NCI-H460 (cell line): ENCODE results near the gene APBB1IP. TPM values are rescaled to one million over a fixed set of nuclear protein-coding genes. Genes with fewer than 3 reads are reported as not detected.
"Not testable (repeated sequence)": the region's sequence is repeated elsewhere in the genome, so short reads cannot be mapped to it uniquely, and the experiment has no call there.

ENCODE experiments used
- DNase-seq: peaks from one replicate; pipeline ENCODE4 v3.0.0-alpha.2; 2016; ENCODE audit warnings: low read depth; ENCODE audit errors: extremely low read depth
- total RNA-seq: library from RNA; depleted of rRNA; stranded (reverse); fragments of >200 nt; shearing (Covaris generic); gene quantifications from 2 replicates; pipeline ENCODE4 v1.2.3, GENCODE V29; 2014

Gene APBB1IP
- total RNA-seq, 1 experiment from 2014 or later: not detected

- no peak for DNase-seq
These were observed 3.5 kb downstream of the APBB1IP start for GRCh38 chr10:26441491-26442214.

- no peak for DNase-seq
These were observed 7.4 kb downstream of the APBB1IP start for GRCh38 chr10:26445411-26446031.

GRCh38 chr10:26446258-26446657 lies 8.1 kb downstream of the APBB1IP start:
- DNase-seq: no peak

DNA sequence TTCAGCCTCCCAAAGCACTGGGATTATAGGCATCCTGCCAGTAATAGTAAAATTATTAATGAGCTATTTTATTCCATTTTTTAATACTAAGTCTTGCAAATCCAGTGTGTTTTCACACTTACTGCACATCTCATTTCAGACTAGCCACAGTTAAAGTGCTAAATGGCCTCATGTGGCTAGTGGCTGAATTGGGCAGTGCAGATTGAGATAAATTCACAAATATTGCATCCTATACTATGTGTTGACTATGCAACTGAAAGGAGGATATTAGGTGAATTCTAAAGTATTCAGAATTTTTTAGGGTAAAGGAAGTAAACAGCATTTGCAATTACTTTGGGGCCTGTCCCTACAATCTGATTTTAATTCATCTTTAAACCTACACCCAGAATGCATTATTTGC lies 10.2 kb downstream of the APBB1IP start:
- no peak for DNase-seq

GRCh38 chr10:26448706-26449435 lies 10.7 kb downstream of the APBB1IP start:
- DNase-seq: no peak

DNA sequence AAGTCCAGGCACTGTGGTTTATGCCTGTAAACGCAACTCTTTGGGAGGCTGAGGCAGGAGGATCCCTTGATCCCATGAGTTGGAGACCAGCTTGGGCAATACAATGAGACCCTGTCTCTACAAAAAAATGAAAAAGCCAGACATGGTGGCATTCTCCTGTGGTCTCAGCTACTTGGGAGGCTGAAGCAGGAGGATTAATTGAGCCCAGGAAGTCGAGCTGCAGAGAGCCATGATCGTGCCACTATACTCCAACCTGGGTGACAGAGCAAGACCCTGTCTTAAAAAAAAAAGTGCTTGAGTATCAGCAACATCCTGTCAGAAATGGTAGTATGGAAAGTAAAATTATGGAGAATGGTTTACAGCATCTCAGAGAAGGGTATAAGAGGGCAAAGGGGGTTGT lies 11.6 kb downstream of the APBB1IP start:
- DNase-seq: no peak

DNA sequence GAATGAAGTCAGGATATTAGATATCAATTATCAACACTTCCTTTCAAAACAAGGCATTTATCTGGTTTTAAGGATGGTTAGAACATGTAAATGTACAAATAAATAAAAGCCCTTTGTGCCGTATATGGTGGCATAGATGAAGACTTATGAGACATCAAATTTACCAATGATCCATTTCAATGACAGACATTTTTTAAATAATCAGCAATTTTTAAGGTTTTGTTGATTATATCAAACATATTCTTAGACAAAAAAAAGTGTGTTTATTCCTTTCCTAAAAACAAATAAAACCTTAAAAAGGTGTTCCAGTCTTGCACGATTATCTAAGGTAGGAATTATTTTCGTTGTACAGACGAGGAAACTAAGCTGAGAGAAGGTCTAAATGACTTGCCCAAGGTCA lies 13.8 kb downstream of the APBB1IP start:
- DNase-seq: no peak

DNA sequence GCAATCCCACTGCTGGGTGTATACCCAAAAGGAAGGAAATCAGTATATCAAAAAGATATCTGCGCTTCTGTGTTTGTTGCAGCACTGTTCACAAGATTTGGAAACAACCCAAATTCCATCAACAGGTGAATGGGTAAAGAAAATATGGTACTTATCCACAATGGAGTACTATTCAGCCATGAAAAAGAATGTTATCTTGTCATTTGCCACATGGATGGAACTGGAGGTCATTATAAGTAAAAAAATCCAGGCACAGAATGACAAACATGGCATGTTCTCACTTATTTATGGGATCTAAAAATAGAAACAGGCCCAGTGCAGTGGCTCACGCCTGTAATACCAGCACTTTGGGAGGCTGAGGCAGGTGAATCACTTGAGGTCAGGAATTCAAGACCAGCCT lies 15.7 kb downstream of the APBB1IP start:
- no peak for DNase-seq

DNA sequence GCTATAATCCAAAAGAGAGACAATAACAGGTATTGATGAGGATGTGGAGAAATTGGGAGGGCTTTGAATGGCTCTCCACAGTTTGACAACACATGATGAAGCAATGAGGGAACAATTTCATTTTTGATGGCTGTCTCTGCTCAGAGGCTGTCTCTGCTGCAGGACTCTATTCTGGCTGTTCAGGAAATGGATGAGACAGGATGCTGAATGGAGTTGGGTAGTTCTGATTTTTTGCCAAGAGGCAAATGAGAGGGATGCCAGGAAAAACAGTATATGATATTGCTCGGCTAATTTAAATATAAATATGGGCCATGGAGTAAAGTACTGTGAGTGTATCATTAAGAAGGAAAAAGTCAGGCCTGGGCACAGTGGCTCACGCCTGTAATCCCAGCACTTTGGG lies 16.8 kb downstream of the APBB1IP start:
- no peak for DNase-seq

GRCh38 chr10:26455567-26456315 lies 17.6 kb downstream of the APBB1IP start:
- no peak for DNase-seq

DNA sequence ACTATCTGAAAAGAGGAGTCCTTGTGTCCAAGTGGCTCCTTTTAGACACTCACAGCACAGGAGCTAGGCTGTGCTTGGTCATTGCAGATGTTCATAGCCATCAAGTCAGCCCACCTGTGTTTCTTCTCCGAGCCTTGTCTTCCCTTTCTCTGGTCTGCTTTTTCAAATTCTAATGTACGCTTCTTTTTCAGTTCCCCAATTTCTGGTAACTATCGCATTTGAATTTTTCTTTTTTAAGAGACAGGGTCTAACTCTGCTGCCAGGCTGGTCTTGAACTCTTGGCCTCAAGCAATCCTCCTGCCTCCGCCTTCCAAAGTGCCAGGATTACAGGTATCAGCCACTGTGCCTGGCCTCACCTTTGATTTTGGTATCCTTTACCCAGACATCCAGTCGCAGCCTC lies 18.9 kb downstream of the APBB1IP start:
- no peak for DNase-seq

DNA sequence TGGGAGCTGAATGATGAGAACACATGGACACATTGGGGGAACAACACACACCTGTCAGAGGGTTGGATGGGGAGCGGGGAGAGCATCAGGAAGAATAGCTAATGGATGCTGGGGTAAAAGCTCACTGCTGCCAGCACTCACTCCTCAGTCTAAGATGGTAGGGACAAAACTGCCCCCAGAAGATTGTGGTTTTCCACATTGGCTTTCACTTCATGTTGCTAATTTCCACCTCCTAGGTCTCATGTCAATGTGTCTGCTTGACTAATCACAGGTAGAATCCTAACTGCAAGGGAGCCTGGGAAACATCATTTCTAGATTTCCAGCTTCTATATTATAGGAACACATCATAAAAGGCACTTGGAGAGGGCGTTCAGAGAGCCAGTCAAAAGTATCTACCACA lies 22.6 kb downstream of the APBB1IP start:
- no peak for DNase-seq

- no peak for DNase-seq
These were observed 25.8 kb downstream of the APBB1IP start for GRCh38 chr10:26463986-26464385.

GRCh38 chr10:26464632-26465280 lies 26.6 kb downstream of the APBB1IP start:
- DNase-seq: no peak

- DNase-seq: not testable (repeated sequence)
These were observed 28.4 kb downstream of the APBB1IP start for GRCh38 chr10:26466531-26466930.

- DNase-seq: no peak
These were observed 29.5 kb downstream of the APBB1IP start for GRCh38 chr10:26467639-26468038.

DNA sequence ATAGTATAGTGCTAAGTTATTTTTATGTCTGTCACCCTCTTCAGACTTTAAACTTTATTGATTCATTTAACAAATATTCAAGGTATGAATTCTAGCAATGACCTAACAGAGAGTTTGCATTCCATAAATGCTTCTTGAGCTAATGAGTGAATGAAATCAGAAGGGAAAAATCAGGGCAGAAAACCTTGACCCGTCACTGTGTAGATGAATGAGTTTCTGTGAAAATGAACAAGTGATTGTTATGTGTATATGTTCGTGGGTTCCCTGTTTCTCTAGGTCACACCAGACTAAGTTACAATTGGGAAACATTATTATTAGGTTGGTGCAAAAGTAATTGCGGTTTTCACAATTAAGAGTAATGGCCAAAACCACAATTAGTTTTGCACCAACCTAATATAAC lies 30.1 kb downstream of the APBB1IP start:
- DNase-seq: no peak

- no peak for DNase-seq
These were observed 30.6 kb downstream of the APBB1IP start for GRCh38 chr10:26468700-26469099.

- no peak for DNase-seq
These were observed 34.3 kb downstream of the APBB1IP start for GRCh38 chr10:26472492-26472778.

DNA sequence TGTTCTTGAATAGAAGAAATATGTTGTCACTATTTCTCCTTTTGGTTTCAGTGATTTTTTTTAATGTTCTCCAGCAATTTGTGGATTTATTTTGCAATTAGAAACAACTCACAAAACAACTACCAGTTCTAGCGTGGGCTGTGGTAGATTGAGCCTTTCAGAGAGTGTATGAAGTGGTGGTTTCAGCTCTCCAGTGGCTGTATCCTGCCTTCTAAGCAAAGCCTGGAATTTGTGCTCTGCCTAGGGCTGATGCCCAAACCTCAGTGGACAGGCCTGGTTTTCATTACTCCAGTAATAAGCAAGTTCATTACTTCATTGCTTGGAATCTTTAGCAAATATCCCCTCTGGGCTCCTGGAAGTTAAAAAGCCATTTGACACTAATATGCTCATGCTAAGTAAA lies 35.9 kb downstream of the APBB1IP start:
- no peak for DNase-seq

DNA sequence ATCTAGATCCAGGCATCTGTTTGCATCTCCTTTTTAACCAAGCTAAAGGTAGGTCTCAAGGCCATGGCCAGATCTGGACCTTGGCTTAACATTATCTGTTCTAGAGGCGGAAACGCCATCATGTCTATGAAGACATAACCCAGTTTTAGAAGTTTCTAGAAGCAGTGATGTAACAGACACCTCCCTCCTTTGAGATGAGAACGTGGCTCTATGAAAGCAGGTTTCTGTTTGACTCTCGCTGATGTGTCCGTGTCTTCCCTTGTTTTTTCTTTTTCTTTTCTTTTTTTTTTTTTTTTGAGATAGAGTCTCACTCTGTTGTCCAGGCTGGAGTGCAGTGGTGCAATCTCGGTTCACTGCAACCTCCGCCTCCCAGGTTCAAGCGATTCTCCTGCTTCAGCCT lies 36.7 kb downstream of the APBB1IP start:
- not testable (repeated sequence) for DNase-seq
